Activated naive CD4-positive, alpha-beta T cell treated with anti-CD3 and anti-CD28 coated beads, Interleukin-2, amount 50 U/mL, for 24 hours (primary cell): ENCODE measurements around the gene PPP2R5B.

Source experiments
- H3K27ac Mint-ChIP-seq: one replicate; pipeline ENCODE4 v1.8.0; 2021; ENCODE audit warnings: mild to moderate bottlenecking, mixed read lengths
- H3K27me3 Mint-ChIP-seq: one replicate; pipeline ENCODE4 v1.8.0; 2021; ENCODE audit warnings: mixed read lengths
- H3K36me3 Mint-ChIP-seq: one replicate; pipeline ENCODE4 v1.8.0; 2021; ENCODE audit warnings: mixed read lengths
- H3K4me1 Mint-ChIP-seq: one replicate; pipeline ENCODE4 v1.8.0; 2021; ENCODE audit warnings: mixed read lengths
- H3K4me3 Mint-ChIP-seq: one replicate; pipeline ENCODE4 v1.8.0; 2021; ENCODE audit warnings: mild to moderate bottlenecking, mixed read lengths
- H3K9me3 Mint-ChIP-seq: one replicate; pipeline ENCODE4 v1.8.0; 2021; ENCODE audit warnings: mixed read lengths

The PPP2R5B gene

DNA sequence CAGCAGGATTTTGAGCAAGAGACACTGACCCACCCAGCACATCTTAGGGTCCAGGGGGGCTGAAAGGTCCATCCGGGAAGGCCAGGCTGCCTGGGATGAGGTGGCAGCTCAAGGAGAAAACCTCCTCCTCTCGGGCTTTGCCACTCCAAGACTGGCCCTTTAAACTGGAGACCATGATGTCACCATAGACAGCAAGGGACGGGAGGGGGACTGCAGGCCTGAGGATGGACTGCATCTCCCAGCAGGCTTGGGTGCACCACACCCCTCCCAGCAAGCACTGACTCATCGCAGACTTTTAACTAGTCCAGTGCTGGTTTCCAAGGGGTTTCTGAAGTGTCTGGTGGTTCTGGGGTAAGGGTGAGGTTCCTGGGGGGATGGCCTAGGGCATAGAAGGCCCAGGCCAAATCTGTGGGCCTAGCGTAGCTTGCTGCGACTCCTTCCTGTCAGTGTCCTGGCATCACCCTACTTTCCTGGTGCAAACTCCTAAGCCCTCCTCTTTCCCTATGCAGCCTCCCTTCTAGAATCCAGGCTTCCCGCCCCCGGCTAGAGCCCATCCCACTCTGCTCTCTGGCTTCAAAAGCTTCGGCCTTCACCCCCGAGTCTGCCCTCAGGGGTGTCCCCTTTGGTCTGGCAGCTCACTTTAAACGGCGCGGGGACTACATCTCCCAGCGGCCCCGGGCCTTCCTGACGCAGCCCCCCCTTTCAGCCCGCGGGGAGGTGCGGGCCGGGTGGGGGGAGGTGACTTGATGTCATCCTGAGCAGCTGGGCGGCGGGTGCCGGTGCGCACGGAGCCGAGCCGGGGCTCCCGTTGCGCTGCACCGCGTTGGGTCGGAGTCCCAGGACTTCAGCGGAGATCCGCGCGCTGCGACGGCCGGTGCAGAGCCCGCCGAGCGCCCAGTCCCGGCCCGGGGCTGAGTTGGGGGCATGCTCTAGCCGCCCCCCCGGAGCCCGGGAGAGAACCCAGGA lies at the start of gene PPP2R5B:
TSS of gene PPP2R5B (plus strand) at position 746 of the 966 bp plus-strand sequence. CDS start 1,046 bp downstream, outside the sequence.
- no peaks in the 10 kb centered on the region for H3K27me3 Mint-ChIP-seq
- H3K4me3 Mint-ChIP-seq, result peak within 1 kb of the TSS; percentile 97
- no peaks in the 10 kb centered on the region for H3K9me3 Mint-ChIP-seq
- H3K27ac Mint-ChIP-seq, result peak within 1 kb of the TSS; percentile 98
- H3K4me1 Mint-ChIP-seq, result peaks cover 17% of the 10 kb centered on the region
- no peaks in the 10 kb centered on the region for H3K36me3 Mint-ChIP-seq

DNA sequence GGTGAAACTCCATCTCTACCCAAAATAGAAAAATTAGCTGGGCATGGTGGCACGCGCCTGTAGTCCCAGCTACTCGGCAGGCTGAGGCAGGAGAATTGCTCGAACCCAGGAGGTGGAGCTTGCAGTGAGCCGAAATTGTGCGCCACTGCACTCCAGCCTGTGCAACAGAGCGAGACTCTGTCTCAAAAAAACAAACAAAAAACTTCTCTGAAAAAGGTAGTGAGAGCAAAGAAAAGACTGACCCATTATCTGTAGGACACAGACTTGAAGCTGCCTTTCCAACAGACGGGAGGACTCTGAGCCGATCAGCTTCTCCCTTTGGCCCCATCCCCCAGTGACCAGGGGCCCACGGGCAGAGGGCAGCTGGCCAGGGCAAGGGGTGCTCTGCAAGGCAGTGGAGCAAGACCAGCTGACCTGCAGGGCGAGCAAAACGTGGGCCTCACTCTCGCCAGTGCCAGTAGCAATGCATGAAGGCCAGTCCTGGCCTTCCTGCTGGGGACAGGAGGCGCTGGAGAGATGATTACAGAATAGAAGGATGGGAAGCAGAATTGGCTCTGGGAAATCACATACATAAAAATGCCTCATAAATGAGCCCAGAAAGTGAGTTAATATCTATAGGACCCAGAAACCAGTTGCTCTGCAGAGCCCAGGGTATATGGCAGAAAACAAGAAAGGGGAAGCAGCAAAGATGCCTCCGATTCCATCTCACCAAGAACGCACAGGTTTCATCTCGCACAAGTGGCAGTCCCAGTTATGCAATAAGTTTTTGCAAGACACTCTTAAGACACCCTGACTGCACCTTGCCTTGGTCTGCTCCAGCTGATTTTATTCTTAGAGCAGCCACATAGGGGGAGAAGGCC lies 48.9 kb upstream of the PPP2R5B start:
- H3K9me3 Mint-ChIP-seq, result no peaks in the 10 kb centered on the region
- peaks cover 77% of the 10 kb centered on the region for H3K4me1 Mint-ChIP-seq
- peaks cover 5% of the 10 kb centered on the region for H3K36me3 Mint-ChIP-seq
- H3K27ac Mint-ChIP-seq, result peak overlapping the region; percentile 65
- H3K27me3 Mint-ChIP-seq, result no peaks in the 10 kb centered on the region
- peak overlapping the region; percentile 98 for H3K4me3 Mint-ChIP-seq

DNA sequence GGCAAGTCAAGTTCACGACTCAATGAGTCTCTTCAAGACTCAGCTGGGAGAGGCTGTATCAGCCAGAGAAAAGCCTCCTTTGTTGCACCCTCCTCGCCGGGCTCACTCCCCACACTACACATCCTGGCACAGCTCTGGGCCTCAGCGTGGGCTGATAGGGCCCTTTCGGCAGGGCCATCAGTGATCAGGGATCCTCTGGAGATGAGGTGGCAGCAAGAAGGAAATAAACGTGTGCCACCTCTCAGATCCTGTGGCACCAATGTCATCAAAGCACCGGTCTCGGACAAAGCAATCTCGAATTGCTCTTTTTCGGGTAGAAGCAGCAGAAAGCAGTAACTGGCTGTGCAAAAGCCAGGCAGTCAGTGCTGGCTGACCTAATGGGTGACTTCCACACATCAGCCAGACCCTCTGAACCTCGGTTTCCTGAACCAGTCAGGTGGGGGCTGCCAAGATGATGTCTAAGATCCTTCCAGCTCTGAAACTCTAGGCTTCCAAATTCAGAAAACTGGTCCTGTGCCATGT lies 48.2 kb upstream of the PPP2R5B start:
- no peaks in the 10 kb centered on the region for H3K9me3 Mint-ChIP-seq
- peak overlapping the region; percentile 98 for H3K4me3 Mint-ChIP-seq
- H3K36me3 Mint-ChIP-seq, result peaks cover 3% of the 10 kb centered on the region
- peak overlapping the region; percentile 85 for H3K27ac Mint-ChIP-seq
- H3K4me1 Mint-ChIP-seq, result peaks cover 79% of the 10 kb centered on the region
- H3K27me3 Mint-ChIP-seq, result no peaks in the 10 kb centered on the region

DNA sequence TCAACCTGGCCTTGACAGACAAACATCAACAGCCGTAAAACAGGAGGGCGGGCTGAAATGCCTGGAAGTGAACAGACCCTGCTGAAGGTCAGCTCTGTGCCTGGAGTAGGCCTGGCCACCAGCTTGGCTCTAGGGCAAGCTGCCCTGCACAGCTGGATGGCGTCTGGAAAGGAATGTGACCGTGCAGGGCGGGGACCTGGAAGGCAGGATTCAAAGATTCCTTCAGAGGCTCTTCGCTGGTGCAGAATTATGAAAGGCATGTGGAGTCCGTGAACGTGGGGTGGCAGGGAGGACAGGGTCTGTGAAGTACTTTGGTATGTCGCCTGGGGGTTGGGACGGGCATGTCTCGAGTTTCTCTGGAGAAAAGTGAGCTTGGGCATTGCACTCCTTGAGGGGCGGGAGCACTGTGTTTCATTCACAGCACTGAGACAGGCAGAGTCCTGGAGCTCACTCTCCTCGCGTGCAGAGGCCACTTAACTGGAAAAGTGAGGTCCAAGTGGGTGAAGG lies 47.6 kb upstream of the PPP2R5B start:
- Mint-ChIP-seq H3K9me3 (no peaks in the 10 kb centered on the region), H3K27me3 (no peaks in the 10 kb centered on the region), H3K36me3 (peaks cover 2% of the 10 kb centered on the region), H3K27ac (peak overlapping the region; percentile 85), H3K4me3 (peak overlapping the region; percentile 98), H3K4me1 (peaks cover 76% of the 10 kb centered on the region)

DNA sequence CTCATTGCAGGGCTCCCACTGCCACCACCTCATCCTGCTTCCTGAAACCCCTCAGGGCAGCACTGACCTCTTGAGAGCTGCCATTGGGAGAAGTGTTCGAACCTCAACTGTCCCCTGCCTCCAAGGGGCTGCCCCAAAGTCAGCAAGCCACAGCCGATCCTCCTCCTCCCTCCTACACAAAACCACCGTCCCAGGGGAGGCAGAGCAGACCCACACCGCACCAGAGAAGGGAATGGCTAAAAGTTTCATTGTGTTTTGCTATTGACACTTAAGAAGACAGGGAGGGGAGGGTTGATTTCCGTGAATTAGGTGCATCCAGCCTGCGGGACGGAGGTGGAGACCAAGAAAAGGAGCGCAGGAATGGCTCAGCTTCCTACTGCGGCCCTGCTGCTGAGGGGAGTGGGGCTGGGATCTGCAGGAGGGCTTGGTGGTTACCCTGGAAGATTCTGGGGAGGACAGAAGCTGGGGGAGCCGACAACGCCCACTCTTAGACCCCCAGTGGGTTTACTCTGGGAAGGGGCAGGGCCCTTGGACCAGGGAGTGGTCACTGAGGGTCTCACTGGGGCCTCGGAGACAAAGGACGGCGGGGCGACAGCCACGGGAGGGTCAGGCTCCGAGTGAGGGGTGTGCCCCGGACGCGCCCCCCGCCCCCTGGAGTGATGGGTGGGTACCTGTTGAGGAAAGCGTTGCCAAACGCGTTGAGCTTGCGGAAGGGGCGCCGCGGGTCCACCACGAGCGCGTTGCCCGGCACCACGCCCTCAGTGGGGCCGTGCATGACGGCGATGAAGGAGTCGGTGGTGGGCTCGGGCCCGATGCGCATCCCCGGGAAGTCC lies 46.9 kb upstream of the PPP2R5B start:
- Mint-ChIP-seq H3K9me3 (no peaks in the 10 kb centered on the region), H3K27me3 (no peaks in the 10 kb centered on the region), H3K36me3 (peaks cover 2% of the 10 kb centered on the region), H3K4me3 (peak overlapping the region; percentile 98), H3K27ac (peak overlapping the region; percentile 95), H3K4me1 (peaks cover 73% of the 10 kb centered on the region)

DNA sequence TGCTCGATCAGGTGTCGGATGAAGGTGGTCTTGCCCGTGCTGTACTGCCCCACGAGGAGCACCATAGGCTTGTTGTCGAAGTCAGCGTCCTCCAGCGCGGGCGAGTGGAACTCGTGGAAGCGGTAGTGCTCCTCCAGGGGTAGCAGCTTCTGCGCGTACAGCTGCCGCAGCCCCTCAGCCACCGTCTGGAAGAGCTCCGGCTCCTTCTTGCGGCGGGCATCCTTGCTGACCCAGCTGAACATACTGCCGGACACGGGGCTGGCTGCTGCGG lies 46.3 kb upstream of the PPP2R5B start:
- Mint-ChIP-seq H3K27me3 (no peaks in the 10 kb centered on the region), H3K9me3 (no peaks in the 10 kb centered on the region), H3K4me1 (peaks cover 67% of the 10 kb centered on the region), H3K27ac (peak overlapping the region; percentile 72), H3K4me3 (peak overlapping the region; percentile 98), H3K36me3 (peaks cover 2% of the 10 kb centered on the region)

DNA sequence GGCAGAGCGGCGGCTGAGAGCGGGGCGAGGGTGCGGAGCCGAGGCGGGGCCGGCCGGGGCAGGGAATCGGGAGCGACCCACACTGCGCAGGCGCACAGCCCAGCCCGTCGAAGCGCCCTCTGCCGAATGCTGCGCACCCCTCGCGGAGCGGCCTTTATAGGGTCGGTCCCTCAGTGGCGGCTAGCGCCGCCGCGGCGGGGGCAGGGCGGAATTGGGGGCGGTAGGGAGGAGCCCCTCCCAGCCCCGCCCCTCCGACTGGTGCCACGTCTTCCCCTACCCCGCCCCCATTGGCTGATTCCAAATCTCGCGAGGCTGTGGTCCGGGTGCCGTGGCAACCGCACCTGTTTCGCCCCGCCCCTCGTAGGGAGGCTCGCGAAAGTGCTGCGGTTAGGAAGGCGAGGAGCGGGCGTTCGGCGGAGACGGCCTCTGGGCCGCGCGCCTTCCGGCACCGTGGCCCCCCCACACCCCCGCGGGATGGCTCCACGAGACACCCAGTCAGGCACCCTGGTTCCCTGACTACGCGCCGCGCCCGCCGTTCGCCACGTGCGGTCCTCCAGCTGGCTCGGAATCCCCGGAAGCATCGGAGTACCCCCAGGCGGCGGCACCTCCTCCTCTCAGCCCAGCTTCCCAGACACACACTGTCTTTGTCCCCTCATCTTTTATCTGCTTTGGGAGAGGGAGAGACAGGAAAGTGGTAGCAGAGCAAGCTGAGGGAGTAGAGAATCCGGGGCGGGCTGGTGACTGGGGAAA lies 45.8 kb upstream of the PPP2R5B start, which contains the start of gene EHD1:
TSS of gene EHD1 (minus strand) at position 128 of the 750 bp plus-strand sequence. CDS start 157 bp downstream, outside the sequence.
- Mint-ChIP-seq H3K27me3 (no peaks in the 10 kb centered on the region), H3K36me3 (peaks cover 2% of the 10 kb centered on the region)

DNA sequence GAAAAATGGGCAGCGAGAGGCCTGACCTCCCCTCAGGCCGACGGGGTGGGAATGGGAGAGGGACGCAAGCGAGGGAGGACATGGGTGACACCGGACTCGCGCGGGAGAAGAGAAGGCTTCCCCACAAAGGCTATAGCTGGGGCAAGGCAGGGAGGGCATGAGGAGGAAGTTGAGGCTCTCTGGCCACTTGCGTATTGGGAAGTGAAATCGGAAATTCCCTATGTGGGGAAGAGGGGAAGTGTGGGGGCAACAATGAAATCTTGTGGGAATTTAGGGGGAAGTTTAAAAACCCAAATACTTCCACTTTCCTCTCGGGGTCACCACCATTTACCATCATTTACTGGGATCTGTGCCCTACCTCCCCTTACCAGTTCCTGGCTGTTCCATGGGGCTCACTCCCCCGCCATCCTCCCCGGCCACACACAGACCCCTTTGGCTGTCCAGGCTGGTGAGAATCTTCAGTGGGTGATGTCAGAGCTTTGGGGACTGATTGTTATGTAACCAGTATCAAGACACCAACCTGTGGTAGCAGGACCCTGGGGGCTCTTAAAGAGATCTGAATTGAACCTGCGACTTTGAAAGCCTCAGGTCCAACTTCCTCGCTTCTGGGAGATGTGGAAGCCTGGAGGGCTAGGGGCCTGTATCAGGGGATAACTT lies 45.1 kb upstream of the PPP2R5B start:
- H3K4me1 Mint-ChIP-seq, result peaks cover 63% of the 10 kb centered on the region
- H3K9me3 Mint-ChIP-seq, result no peaks in the 10 kb centered on the region
- no peaks in the 10 kb centered on the region for H3K27me3 Mint-ChIP-seq
- H3K27ac Mint-ChIP-seq, result peak overlapping the region; percentile 96
- peaks cover 2% of the 10 kb centered on the region for H3K36me3 Mint-ChIP-seq
- peak overlapping the region; percentile 93 for H3K4me3 Mint-ChIP-seq

More for the DNA sequence above, 45.8 kb upstream of the PPP2R5B start, which contains the start of gene EHD1:
- Mint-ChIP-seq H3K27ac (peak within 1 kb of the TSS; percentile 96), H3K4me1 (peaks cover 63% of the 10 kb centered on the region), H3K4me3 (peak within 1 kb of the TSS; percentile 98), H3K9me3 (no peaks in the 10 kb centered on the region)

DNA sequence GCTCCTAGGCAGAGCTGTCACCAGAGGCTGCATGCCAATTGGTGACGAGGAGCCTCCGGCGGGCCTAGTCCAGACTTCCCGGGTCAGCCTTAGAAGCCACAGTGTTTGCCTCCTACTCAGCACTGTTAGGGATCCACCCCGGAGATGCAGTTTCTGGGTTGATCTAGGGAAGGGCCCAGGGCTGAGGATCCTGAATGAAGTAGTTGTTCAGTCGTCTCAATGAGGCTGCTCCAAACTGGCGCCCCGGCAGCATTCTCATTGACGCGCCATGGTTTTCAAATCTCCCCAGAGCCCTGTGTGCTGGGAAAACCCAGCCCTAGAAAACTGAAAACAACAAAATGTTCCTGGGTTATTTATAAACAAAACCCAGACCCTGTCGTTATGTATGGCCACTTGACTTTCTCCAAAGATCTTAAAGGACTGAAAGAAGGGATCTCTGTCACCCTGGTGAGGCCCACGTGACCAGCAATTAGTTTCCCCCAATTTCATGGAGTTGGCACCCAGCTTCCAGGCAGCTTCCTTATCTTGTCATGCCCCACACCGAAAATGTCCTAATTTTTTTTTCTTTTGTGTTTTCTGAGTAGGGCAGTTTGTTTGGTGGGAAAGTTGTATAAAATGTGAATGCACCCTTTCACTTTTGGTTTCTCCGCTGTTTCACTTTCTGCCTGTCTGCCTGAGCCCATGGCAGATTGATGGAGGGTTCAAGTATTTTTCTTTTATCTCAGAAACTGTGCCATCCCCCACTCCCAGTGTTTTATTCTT lies 44.1 kb upstream of the PPP2R5B start:
- Mint-ChIP-seq H3K4me1 (peaks cover 59% of the 10 kb centered on the region), H3K9me3 (no peaks in the 10 kb centered on the region), H3K36me3 (peaks cover 2% of the 10 kb centered on the region), H3K27ac (peak overlapping the region; percentile 96), H3K4me3 (peak overlapping the region; percentile 93), H3K27me3 (no peaks in the 10 kb centered on the region)

DNA sequence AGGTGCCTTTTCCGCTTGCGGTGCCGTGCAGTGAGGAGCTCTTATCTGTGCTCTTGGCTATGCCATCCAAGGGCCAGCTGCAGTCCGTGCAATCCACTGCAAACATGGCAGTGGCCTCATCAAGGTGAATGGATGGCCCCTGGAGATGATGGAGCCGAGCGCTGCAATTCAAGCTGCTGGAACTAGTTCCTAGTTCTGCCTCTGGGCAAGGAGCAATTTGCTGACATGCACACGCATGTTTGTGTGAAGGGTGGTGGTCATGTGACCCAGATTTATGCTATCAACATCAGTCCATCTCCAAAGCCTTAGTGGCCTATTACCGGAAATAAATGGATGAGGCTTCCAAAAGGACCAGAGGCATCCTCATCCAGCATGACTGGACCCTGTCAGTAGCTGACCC lies 43.0 kb upstream of the PPP2R5B start:
- Mint-ChIP-seq H3K4me1 (peaks cover 58% of the 10 kb centered on the region), H3K4me3 (no peak overlapping the region)

DNA sequence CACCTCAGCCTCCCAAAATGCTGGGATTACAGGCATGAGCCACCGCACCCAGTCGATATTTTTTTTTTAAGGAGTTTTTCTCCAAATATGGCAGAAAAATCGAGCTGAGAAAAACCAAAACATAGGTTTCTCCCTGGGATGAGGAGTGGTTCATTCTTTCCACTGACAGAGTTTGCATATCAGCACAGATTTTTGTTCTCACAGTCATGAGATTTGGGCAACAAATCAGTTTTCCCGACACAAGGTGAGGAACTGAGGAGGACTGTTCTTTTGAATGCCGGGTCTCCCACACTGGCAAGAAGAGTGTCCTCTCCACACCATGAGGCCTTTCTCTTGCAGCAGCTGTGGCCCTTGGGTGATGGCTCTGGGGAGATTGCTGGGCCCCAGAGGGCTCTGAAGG lies 42.2 kb upstream of the PPP2R5B start:
- H3K27me3 Mint-ChIP-seq, result no peaks in the 10 kb centered on the region
- peaks cover 51% of the 10 kb centered on the region for H3K4me1 Mint-ChIP-seq
- no peaks in the 10 kb centered on the region for H3K36me3 Mint-ChIP-seq
- no peak overlapping the region for H3K4me3 Mint-ChIP-seq
- no peaks in the 10 kb centered on the region for H3K9me3 Mint-ChIP-seq
- H3K27ac Mint-ChIP-seq, result no peak overlapping the region

More for the DNA sequence above, 43.0 kb upstream of the PPP2R5B start:
- no peaks in the 10 kb centered on the region for H3K9me3 Mint-ChIP-seq
- H3K27ac Mint-ChIP-seq, result peak overlapping the region; percentile 53
- no peaks in the 10 kb centered on the region for H3K27me3 Mint-ChIP-seq
- peaks cover 2% of the 10 kb centered on the region for H3K36me3 Mint-ChIP-seq

DNA sequence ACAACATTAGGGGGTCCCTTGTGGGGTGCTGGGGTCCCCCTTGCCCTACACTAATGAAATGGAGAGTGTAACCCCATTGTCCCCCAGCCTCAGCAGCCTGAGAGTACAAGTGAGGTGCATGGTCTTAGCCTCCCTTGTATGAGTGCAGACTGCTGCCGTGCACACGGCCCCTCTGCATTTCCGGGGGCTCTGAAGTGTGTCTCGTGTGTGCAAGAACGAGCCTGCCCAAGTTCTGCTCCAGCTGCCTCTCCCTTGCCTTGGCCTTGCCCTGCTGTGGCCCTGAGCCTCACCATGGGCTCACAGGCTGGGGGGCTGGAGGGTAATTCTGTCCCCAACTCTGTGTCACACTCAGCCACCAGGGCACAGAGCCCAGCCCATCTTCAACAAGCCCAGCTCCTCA lies 40.9 kb upstream of the PPP2R5B start:
- H3K27me3 Mint-ChIP-seq, result no peaks in the 10 kb centered on the region
- H3K36me3 Mint-ChIP-seq, result no peaks in the 10 kb centered on the region
- H3K9me3 Mint-ChIP-seq, result no peaks in the 10 kb centered on the region
- H3K4me1 Mint-ChIP-seq, result peaks cover 61% of the 10 kb centered on the region
- no peak overlapping the region for H3K4me3 Mint-ChIP-seq
- H3K27ac Mint-ChIP-seq, result no peak overlapping the region

DNA sequence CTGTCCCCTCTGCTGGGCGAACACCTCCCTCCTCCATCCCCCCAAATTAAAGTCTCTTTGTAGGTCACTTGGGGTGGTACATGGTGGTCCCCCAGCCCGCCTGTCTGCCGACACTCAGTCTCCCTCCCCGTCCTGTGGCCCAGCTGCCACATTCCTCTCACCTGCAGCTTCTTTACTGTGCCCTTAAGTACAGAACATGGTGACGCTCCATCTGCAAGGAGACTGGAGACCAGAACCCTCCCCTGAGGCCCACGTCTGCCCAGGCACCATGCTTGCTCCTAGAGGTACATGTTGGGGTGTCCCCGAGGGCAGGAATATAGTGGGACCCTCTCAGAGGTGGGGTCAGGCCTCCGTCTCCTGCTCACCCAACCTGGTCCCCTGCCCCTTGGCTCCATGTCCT lies 40.5 kb upstream of the PPP2R5B start:
- Mint-ChIP-seq H3K9me3 (no peaks in the 10 kb centered on the region), H3K4me1 (peaks cover 59% of the 10 kb centered on the region), H3K4me3 (no peak overlapping the region), H3K27me3 (no peaks in the 10 kb centered on the region), H3K27ac (peak overlapping the region; percentile 73), H3K36me3 (no peaks in the 10 kb centered on the region)
